Measurements from ENCODE around the gene CYBA. TPM values are rescaled to one million over a fixed set of nuclear protein-coding genes. Genes with fewer than 3 reads are reported as not detected.
A peak's percentile ranks its signal among the peaks of the same experiment; 100 is the strongest.

Gene CYBA
- total and polyA plus RNA-seq, 2 of the 4 experiments (the other 2 are of a cell fraction), result 65.6 to 169 TPM

GRCh38 chr16:88628512-88628974, 22.3 kb downstream of the CYBA start:
- no TSS peak for BruUV-seq (replicated peaks)
- TF ChIP-seq, protein P1, sequence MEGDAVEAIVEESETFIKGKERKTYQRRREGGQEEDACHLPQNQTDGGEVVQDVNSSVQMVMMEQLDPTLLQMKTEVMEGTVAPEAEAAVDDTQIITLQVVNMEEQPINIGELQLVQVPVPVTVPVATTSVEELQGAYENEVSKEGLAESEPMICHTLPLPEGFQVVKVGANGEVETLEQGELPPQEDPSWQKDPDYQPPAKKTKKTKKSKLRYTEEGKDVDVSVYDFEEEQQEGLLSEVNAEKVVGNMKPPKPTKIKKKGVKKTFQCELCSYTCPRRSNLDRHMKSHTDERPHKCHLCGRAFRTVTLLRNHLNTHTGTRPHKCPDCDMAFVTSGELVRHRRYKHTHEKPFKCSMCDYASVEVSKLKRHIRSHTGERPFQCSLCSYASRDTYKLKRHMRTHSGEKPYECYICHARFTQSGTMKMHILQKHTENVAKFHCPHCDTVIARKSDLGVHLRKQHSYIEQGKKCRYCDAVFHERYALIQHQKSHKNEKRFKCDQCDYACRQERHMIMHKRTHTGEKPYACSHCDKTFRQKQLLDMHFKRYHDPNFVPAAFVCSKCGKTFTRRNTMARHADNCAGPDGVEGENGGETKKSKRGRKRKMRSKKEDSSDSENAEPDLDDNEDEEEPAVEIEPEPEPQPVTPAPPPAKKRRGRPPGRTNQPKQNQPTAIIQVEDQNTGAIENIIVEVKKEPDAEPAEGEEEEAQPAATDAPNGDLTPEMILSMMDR (conservative IDR thresholded peaks at IDR 0.05; ENCODE audit: low read depth, low read length), result peak; percentile 33; the same call in 1 of the 2 replicates
- TF ChIP-seq RAD21 (IDR thresholded peaks at IDR 0.05; ENCODE audit: low read length), result 0 out of 2 replicates have a peak, but pooled peaks have one; percentile 10
- TF ChIP-seq USF2 (IDR thresholded peaks at IDR 0.05; ENCODE audit: low read depth, low read length), result no peak
- no peak for TF ChIP-seq MAFK (IDR thresholded peaks at IDR 0.05; ENCODE audit: low read depth, low read length)
- Histone ChIP-seq H3K27me3 (ENCODE audit: control insufficient read depth, insufficient read depth, low read length) (no peaks in the 10 kb centered on the region), H3K4me3 (ENCODE audit: insufficient read depth, low read depth, low read length) (no peak overlapping the region), H3K14ac (replicated peaks; ENCODE audit: low read depth, low read length) (no peak overlapping the region), H2AK5ac (ENCODE audit: low read depth, low read length) (no peak overlapping the region), H4K91ac (ENCODE audit: insufficient read depth, low read depth, low read length) (no peak overlapping the region), H3K79me1 (ENCODE audit: low read depth in 1 of 2, low read length in 2 of 2) (peaks cover 0 to 7% of the 10 kb centered on the region in 2 experiments; a peak in 2 of 4 replicates), H2BK120ac (ENCODE audit: low read depth, low read length) (no peak overlapping the region), H3K23ac (ENCODE audit: low read depth, low read length) (no peak overlapping the region), H2BK15ac (ENCODE audit: low read depth, low read length) (no peak overlapping the region), H3K18ac (ENCODE audit: low read depth, low read length) (no peak overlapping the region), H3K56ac (ENCODE audit: extremely low read depth, insufficient read depth, low read length) (no peak overlapping the region), H2AFZ (replicated peaks; ENCODE audit: low read length, poor library complexity) (no peak overlapping the region), H4K20me1 (ENCODE audit: insufficient read depth, low read length) (peaks cover 5% of the 10 kb centered on the region), H3K36me3 (ENCODE audit: control insufficient read depth, insufficient read depth, low read length) (peaks cover 74% of the 10 kb centered on the region), H3K9me1 (ENCODE audit: insufficient read depth, low read length) (no peaks in the 10 kb centered on the region), H2BK20ac (ENCODE audit: low read depth, low read length) (no peak overlapping the region), H3K9me3 (ENCODE audit: control insufficient read depth, insufficient read depth, low read length) (no peaks in the 10 kb centered on the region), H2BK5ac (ENCODE audit: low read depth, low read length, poor library complexity, severe bottlenecking) (no peak overlapping the region), H4K8ac (ENCODE audit: low read depth in 2 of 2, low read length in 2 of 2) (no peak overlapping the region), H3K27ac (ENCODE audit: insufficient read depth, low read length) (no peak overlapping the region), H4K5ac (ENCODE audit: low read depth, low read length) (no peak overlapping the region), H3K9ac (ENCODE audit: low read depth, low read length) (no peak overlapping the region), H2AK9ac (replicated peaks; ENCODE audit: low read depth, low read length, poor library complexity) (no peak overlapping the region), H3K4ac (ENCODE audit: low read depth, low read length) (no peak overlapping the region), H3K4me2 (ENCODE audit: low read depth, low read length) (no peak overlapping the region), H3K4me1 (ENCODE audit: control insufficient read depth, insufficient read depth, low read length) (no peaks in the 10 kb centered on the region)
- 82% methylated on average over 4 of the region's 12 CpGs; no CpG with 5 or more reads in 1 of the 2 experiments for WGBS, 2 experiments (ENCODE audit: extremely low coverage in 2 of 2, insufficient read length in 1 of 2)
- DNase-seq (no peak), ATAC-seq (ENCODE audit: low read depth) (peak; percentile 48; the same call in 1 of the 2 replicates)
- POLR2A ChIA-PET (ENCODE audit: unreplicated experiment), result no interaction called here
- CTCF ChIA-PET, result no interaction called here
- dilution Hi-C loops (cut with HindIII; ENCODE audit: low sequenced_read_pairs, unreplicated experiment) (no loop called here), intact Hi-C loops (cut with micrococcal nuclease) (no loop called here), in situ Hi-C loops (cut with MboI; ENCODE audit: low sequenced_read_pairs) (no loop called here)

All from IMR-90 (cell line).